Measurements from ENCODE around the gene ZDHHC24.
A peak's percentile ranks its signal among the peaks of the same experiment; 100 is the strongest.

Gene ZDHHC24

GRCh38 chr11:66494935-66495334 is 50.9 kb downstream of the ZDHHC24 start:
- no peak for DNase-seq (ENCODE audit: low read depth)

- DNase-seq (ENCODE audit: low read depth): no peak
These were observed 51.4 kb downstream of the ZDHHC24 start for GRCh38 chr11:66494458-66494857.

GRCh38 chr11:66493130-66493529 is 52.7 kb downstream of the ZDHHC24 start:
- no peak for DNase-seq (ENCODE audit: low read depth)

GRCh38 chr11:66492161-66492865 is 53.5 kb downstream of the ZDHHC24 start:
- no peak for DNase-seq (ENCODE audit: low read depth)

GRCh38 chr11:66491315-66491935 is 54.4 kb downstream of the ZDHHC24 start:
- DNase-seq (ENCODE audit: low read depth): no peak

- DNase-seq (ENCODE audit: low read depth): no peak
These were observed 56.2 kb downstream of the ZDHHC24 start for GRCh38 chr11:66489636-66490035.

- DNase-seq (ENCODE audit: low read depth): no peak
These were observed 56.9 kb downstream of the ZDHHC24 start for GRCh38 chr11:66488957-66489356.

GRCh38 chr11:66484806-66485380 is 61.0 kb downstream of the ZDHHC24 start:
- no peak for DNase-seq (ENCODE audit: low read depth)

GRCh38 chr11:66480117-66480938 is 65.5 kb downstream of the ZDHHC24 start, which contains the start of gene DPP3:
Gene DPP3, plus strand, starts transcription at chr11:66480434. Its CDS starts 1,767 bp downstream, at chr11:66482201.
- peak; percentile 92 for DNase-seq (ENCODE audit: low read depth)

GRCh38 chr11:66479394-66480116 is 66.3 kb downstream of the ZDHHC24 start:
- peak; percentile 76 for DNase-seq (ENCODE audit: low read depth)

GRCh38 chr11:66478729-66479393 is 67.0 kb downstream of the ZDHHC24 start:
- no peak for DNase-seq (ENCODE audit: low read depth)

GRCh38 chr11:66477263-66478201 is 68.3 kb downstream of the ZDHHC24 start:
- DNase-seq (ENCODE audit: low read depth): no peak

- no peak for DNase-seq (ENCODE audit: low read depth)
These were observed 69.0 kb downstream of the ZDHHC24 start for GRCh38 chr11:66476841-66477251.

- no peak for DNase-seq (ENCODE audit: low read depth)
These were observed 69.5 kb downstream of the ZDHHC24 start for GRCh38 chr11:66476173-66476840.

- no peak for DNase-seq (ENCODE audit: low read depth)
These were observed 70.3 kb downstream of the ZDHHC24 start for GRCh38 chr11:66475349-66476172.

GRCh38 chr11:66473608-66474515 is 72.0 kb downstream of the ZDHHC24 start:
- no peak for DNase-seq (ENCODE audit: low read depth)

- no peak for DNase-seq (ENCODE audit: low read depth)
These were observed 72.7 kb downstream of the ZDHHC24 start for GRCh38 chr11:66473167-66473566.

All from HS-27A (cell line).